HG03280 (cell line): ENCODE results near the gene FRMD1.

Experiments
- ATAC-seq: cut with Tn5 transposase; IDR thresholded peaks from one replicate; pipeline ENCODE4 v1.9.1; 2021; ENCODE audit warnings: mild to moderate bottlenecking, moderate library complexity; ENCODE audit not compliant: unreplicated experiment

Gene FRMD1

DNA sequence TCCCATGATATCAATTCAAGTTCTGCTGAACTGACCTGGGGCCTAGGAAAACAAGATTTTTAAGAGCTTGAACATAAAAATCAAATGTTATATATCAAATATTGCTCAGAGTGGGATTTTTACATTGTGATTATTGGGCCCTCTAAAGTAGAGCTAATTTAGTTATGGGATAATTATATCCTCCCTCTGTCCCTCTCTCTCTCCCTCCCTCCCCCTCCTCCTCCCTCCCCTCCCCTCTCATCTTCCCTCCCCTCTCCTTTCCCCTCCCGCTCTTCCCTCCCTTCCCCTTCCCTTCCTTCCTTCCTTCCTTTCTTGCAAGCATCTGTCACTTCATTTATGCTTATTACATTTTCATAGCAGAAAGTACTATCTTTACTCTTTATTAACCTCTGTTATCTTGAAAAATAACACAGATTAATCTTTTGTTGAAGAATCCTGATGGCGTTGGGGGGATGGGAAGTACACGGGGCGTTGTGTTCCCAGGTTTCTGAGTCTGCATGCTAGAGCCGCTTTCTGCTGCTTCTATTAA lies 48.7 kb downstream of the FRMD1 start:
- no peak for ATAC-seq

DNA sequence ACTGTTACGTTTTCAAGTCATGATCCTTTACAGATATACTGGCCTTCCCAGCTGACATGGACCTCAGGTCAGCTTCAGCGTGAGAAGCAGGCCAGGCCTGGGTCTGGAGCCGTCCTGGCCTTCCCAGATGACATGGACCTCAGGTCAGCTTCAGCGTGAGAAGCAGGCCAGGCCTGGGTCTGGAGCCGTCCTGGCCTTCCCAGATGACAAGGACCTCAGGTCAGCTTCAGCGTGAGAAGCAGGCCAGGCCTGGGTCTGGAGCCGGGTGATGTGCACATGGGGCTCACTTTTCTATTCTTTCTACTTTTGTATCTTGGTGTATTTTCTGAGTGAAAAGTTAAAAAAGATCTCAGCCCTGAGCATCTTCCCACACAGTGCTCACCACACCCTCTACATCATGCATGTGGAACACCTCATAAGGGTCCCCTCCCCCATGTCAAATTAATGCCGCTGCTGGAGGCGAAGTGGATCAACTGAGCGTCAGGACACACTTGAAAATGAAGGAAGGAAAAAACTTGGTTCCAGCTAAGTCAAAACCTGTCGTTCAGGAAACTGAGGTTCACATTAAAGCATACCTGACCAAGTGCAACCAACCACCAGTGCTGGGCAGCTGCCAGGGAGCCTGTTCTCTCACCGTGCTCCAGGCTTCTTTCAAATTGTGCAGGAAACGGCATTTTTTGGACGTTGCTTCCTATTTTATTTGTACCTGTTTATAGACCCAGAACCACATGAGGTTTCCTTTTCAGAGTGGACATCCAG lies 49.4 kb downstream of the FRMD1 start:
- no peak for ATAC-seq

DNA sequence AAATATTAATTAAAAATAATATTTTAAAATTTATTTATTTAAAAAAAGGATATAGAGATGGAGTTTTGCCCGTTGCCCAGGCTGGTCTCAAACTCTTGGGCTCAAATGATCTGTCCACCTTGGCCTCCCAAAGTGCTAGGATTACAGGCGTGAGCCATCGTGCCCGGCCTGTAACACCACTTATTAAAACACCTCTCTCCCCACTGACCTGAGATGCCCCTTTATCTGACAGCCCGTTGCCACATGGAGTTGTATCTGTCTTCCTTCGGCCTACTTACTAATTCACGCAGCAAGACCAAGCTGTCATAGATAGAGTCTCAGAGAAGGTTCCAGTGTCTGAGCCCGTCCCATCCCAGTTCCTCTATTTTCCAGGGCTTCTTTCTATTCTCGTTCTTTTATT lies 50.8 kb downstream of the FRMD1 start:
- ATAC-seq = no peak

DNA sequence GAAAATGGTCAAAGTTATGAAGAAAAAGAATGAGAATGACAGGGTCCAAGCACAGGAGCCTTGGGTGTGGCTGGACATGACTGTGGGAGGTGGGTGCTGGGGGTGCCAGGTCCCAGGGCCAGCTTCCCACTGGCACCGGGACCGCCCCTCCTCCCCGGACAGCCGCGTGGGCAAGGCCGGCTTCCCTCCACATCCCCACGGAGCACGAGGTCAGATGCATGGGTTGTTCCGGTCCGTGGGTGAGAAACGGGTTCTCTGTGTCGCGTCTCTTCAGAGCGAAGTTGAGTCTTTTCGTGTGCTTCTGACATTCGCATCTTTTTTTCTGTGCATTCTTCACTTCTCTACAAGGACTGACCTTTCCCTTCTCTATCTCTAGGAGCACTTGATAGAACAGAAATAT lies 51.5 kb downstream of the FRMD1 start:
- no peak for ATAC-seq

DNA sequence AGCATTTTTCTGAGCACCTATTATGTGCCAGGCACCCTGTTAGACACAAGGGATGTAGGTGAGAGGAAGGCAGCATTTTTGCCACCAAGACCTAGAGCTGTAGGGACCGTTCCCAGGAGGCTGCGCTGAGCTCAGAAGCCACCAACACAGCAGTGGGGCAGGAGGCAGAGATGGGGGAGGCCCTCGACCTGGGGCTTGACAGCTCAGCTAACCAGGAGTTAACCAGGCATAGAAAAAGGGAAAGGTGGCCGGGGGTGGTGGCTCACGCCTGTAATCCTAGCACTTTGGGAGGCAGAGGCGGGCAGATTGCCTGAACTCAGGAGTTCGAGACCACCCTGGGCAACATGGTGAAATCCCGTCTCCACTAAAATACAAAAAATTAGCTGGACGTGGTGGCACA lies 52.1 kb downstream of the FRMD1 start:
- ATAC-seq = no peak

DNA sequence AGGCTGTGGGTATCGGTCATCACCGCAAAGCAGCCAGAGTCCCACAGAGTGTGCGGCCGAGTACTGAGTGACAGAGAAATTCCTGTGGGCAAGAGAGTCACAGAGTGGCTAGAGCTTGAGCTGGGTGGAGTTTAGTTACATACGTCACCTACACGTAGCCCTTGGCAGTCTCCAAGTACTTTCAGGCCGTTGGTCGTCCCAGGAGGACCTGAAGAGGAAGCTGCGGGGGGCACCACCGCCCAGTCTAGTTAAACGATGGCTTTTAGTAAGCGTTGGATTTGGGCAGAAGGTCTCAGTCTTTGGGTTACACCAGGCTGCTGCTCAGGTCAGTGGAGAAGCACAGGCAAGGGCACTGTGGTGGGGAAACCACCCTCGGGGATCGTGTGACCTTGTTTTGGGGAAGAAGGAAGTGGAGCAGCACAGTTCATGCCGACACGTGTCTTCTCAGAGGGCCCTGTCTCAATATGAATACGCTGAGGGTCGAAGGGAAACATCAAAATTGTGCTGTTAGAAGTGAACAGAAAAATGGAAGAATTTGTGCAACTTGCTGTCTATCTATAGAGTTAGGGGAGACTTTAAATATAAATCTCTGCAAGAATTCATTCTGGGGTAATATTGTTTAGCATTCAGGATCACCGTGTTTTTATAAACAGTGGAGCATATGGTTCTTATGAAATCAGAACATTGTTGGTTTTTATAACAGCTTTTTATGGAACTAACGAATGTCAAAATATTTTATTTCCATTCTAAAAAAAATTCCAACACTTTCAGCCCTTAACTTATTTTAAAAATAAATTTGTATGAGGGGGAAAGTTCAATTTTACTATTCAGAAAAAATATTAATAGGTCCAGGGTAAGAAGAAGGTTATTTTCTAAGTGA lies 52.9 kb downstream of the FRMD1 start:
- ATAC-seq = no peak

DNA sequence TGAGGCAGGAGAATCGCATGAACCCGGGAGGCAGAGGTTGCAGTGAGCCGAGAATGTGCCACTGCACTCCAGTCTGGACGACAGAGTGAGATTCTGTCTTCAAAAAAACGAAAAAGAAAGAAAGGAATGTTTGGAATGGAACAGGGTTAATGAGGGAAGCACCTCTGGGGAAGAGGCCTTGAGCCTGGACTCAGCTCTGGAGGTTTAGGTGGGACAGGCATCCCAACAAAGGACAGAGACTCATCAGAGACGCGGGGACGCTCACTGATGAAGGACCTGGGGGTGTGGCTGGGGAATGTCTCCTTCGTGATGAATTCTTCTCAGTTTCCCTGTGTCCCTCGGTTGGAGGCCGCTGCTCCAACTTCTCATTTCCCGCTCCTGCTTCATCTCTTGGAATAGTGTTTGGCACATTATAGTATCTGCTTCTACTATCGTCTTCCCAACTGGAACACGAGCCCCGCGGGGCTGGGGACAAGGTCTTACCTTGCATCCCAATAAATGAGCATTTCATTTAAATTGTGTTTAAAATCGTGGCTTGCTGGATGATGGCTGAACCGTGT lies 54.0 kb downstream of the FRMD1 start:
- ATAC-seq = no peak

DNA sequence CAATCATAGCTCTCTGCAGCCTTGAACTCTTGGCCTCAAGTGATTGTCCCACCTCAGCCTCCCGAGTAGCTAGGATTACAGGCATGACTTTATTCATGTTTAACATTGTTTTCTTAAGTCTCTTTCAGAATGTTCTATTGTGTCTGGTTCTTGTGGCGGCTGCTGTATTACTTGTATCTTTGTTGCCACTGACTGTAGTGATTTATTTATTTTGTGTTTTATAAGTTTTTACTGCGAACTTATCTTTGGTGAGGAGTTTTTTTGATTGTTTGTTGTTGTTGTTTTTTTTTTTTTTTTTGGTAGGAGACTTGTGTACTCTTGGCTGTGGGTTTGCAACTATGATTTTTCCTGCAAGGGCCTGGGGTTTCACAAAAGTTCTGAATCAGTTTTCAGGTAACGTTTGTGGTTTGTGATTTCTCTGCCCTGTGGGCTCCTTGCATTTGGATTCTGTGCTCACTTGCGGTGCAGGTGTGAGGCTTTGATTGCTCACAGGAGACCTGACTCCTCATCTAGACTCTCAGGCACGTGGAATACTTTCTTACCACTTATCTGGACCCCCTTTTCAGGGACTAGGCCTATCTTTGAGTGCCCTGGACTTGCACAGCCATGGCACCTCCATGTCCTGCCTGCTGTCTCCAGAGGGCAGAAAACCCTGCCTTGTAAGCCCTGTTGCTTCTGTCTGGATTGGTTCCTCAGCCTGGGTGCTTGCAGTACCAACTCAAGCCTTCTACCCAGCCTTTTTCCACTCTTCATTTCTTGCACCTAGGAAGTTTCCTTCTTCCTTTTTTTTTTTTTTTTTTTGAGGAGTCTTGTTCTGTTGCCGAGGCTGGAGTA lies 56.3 kb downstream of the FRMD1 start:
- ATAC-seq = no peak

DNA sequence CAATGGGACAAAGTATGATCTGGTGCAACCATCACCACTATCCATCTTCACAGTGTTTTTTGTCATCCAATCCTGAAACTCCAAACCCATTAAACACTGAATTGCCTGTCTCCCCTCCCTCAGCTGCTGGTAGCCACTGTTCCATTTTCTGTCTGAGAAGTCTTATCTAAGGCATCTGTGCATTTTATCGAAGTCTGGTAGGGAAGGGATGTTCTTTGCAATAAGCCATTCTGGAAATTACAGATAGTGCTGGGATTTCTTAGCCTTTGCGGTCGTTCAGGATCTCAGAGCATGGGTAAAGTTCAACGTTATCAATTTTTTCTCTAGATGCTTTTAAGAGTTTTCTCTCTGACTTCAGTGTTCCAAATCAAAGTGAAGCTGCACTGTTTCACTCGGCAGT lies 57.4 kb downstream of the FRMD1 start:
- no peak for ATAC-seq

DNA sequence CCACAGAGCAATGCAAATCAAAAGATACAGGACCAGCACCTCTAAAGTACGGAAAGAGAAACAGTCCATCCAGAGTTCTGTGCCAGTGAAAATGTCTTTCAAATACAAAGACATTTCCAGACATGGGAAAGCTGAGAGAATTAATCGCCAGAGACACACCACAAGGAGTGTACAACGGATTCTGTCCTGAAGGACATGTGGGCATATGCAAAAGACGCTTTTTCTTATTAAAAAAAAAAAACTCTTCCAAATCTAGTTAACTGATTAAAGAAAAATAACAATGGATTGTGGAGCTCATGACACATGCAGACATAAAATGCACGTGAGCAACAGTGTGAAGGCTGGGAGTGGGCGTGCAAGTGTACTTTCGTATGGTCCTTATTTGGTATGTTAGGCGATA lies 58.8 kb downstream of the FRMD1 start:
- no peak for ATAC-seq

DNA sequence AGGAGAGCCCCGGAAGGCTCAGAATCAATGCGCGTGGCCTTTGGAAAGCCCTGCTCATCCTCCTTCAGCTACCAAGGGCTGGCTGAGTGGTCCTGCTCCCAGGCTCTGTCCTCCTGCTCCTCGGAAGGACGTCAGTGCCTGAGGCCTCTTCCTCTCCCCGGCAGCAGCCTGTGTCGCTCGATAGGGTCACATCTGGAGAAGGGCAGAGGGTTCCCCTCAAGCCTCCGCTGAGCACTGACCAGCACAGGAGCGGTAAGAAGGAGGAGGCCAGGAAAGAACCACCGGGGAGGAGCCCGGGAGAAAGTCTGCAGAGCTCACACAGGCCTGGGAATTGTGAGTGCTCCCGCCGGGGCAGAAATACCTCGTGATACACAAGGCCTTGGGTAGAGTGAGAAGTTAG lies 60.3 kb downstream of the FRMD1 start:
- ATAC-seq = no peak

DNA sequence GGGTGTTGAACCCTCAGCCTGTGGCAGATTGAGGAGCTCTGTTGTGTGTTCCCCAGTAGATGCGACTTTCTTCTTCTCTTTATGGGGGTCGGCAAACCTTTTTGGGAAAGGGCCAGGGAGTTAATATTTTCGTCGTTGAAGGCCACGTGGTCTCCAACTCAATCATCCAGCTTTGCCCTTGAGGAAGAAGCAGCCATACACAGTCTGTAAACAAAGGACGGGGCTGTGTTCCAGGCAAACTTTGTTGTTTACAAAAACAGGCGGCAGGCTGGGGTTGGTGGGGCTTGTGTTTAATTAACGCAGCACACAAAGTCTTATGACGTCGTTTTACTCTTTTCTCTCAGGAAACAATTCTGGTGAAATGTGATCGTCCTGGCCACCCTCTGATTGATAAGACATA lies 61.4 kb downstream of the FRMD1 start:
- no peak for ATAC-seq

DNA sequence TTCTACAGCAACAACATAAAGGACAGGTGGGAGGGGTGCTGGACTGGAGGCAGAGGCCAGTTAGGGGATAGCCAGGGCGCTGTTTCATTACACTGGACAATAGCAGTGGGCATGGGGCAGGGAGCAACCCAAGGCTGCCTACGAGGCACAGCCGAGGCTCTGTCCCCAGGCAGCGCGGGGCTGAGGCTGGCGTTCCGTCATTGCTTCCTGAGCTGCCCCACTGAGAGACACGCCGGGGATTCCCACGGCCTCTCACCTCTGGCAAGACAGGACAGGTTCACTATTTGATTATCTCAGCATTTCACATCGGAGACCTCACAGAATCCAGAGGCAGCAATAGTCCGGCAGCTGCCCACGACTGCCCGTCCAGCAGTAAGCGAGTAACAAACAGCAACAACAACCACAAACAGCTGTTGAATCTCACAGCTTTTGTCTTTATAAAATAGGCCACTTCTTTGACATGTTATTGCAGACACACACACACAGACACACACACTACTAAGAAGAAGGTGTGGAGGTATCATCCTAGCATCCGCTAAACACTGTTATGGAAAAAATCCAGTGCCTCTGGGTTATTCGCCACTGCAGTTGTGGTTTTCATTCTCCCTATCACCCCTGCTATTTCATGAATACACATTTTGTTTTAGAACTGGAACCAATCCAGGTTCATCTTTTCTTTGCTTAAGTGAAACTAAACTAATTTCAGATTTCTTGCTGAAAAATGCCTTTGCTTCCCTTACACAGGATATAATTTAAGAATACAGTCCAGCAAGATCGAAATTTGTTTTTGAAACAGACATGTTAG lies 62.1 kb downstream of the FRMD1 start:
- ATAC-seq = no peak

DNA sequence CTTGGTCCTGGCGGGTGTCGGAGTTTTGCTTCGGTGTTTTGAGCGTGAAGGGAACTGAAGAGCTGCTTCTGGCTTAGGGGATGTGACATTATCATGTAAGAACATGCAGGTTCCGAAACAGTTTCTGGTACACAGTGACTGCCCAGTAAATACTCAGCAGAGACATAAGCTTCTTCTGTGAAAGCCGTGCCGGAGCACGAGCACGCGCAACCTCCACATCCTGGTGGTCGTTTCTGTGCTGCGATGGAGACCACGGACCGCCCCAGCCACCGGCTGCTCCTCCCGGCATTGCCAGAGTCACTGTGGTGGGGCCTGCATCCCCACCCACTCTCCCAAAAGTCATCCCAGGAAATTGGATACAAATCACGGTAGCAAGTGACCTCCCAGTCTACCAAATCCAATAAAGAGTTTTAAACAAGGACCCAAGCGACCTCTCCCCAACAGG lies 62.8 kb downstream of the FRMD1 start:
- ATAC-seq = no peak

DNA sequence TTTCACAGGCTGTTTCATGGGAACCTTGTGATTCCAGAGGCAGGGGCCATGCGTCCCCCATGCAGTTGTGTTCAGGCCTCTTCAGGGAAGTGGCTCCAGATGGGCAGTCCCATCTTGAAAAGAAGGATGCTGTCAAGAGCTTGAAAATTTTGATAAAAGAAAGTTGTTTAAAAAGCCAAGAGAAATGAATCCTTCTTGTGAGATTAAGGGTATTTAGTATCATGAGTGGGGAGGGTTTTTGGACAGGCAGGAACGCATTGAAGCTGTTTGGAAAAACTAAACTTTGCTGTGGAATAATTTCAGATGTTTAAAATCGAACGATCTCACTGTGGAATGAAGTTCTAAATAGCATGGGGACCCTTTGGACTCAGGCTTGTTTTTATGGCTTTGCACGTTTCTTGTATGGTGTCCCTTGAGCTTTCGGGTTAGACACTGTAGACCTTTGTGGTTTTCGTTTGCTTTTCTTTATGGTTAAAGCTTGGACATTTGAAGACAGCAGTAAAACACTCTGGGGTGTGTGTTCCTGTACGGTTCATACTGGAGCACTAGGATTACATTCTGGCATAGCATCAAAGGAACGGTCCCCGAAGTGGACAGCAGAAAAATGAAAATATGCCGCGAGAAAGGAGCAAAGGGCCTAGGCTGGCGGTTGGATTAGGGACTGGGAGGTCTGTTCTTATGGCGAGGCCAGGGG lies 63.4 kb downstream of the FRMD1 start:
- no peak for ATAC-seq

DNA sequence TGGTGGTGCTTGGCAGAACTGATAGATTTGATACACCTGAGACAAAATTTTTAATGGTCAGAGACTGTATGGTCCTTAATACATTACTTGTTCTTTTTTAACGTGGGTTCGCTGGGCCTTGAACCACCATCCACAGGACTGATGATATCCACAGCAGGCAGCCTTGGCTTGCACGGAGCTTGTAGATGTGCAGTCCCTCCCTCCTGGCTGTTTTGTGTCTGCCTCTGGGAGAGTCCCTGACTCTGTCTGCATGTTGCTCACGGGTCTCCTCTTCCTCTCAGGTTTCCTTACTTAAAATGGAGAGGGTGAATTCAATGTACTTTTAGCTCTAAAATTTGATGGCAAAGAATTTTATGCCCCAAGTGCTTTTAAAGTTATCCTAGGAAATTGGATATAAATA lies 64.0 kb downstream of the FRMD1 start:
- ATAC-seq = no peak

DNA sequence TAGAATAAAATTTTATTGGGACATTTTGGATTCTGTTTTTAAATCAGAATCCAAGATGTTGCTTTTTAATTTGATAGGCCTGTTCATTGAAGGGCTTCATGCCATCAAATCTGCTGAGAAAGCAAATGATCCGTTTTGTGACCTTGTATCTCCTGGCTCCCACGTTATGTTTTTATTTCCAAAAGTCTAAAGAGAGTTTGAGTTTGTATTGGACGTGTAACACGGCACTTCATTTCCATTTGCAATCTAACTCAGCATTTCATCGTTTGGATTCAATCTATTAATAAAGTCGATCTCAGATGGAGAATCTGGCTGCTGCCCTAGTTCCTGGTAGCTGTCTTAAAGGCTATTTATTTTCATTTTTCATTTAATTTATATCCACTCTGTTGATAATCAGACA lies 64.6 kb downstream of the FRMD1 start:
- ATAC-seq = no peak

DNA sequence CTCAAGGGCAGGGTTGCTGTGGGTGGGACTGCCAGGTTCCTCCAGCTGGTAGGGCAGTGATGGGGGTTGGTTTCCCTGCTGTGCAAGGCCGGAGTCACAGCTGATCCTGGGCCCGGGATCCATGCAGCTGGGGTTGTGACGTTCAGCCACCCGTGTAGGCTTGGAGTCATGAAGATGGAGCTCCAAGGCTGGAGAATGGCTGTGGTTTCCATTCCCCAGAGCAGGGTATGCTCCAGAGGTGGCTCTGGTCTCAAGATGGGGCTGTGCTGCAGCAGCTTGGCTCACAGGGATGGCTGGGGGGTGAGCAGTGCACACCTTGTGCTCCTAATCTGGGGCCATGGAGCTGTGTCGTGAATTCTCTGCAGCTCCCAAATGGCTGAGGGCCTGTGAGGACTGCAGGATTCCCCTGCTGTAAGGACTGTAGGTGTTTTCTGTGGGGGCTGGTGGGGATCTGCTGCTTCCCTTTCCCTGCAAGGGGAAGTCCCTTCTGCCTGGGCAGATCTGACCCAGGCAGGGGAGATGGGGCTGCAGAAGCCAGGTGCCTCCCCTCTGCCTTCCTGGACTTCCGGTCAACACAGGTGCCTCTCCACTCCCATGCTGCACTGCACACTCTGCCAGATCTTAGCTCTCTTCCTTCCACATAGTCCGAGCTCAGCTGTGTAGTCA lies 65.6 kb downstream of the FRMD1 start:
- ATAC-seq = no peak
